Measurements from ENCODE around the gene ATG5. TPM values are rescaled to one million over a fixed set of nuclear protein-coding genes. Genes with fewer than 3 reads are reported as not detected.

ATG5 gene
- total and polyA plus RNA-seq, 11 donors: 8.8 to 23.9 (median 14.3) TPM

DNA sequence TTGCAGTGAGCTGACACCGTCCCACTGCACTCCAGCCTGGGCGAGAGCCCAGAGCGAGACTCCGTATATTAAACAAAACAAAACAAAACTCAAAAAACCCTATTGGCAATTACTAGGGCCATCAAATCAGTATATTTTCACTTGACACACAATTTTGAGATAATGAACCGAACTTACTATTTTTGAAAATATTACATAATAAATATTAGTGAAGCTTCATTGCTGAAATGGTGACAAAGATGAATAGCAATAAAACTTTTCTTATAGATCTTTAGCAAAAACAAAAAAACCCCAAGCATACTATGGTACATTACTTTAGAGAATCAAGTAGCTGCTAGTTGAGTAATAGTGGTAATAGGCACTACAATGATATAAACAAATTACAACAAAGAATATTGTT, 113.0 kb downstream of the ATG5 start:
- no peak for DNase-seq
- TF ChIP-seq, protein P1, sequence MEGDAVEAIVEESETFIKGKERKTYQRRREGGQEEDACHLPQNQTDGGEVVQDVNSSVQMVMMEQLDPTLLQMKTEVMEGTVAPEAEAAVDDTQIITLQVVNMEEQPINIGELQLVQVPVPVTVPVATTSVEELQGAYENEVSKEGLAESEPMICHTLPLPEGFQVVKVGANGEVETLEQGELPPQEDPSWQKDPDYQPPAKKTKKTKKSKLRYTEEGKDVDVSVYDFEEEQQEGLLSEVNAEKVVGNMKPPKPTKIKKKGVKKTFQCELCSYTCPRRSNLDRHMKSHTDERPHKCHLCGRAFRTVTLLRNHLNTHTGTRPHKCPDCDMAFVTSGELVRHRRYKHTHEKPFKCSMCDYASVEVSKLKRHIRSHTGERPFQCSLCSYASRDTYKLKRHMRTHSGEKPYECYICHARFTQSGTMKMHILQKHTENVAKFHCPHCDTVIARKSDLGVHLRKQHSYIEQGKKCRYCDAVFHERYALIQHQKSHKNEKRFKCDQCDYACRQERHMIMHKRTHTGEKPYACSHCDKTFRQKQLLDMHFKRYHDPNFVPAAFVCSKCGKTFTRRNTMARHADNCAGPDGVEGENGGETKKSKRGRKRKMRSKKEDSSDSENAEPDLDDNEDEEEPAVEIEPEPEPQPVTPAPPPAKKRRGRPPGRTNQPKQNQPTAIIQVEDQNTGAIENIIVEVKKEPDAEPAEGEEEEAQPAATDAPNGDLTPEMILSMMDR (IDR thresholded peaks at IDR 0.05): no peak
- no peak for TF ChIP-seq POLR2A (IDR thresholded peaks at IDR 0.05)
- Histone ChIP-seq H3K9me3 (no peaks in the 10 kb centered on the region), H3K36me3 (no peaks in the 10 kb centered on the region), H3K4me3 (no peak overlapping the region), H3K27me3 (no peaks in the 10 kb centered on the region), H3K27ac (no peak overlapping the region), H3K4me1 (no peaks in the 10 kb centered on the region)
- ATAC-seq: no peak
- WGBS, 4 donors: 95 to 98% (median 98%) methylated on average over 5 of the region's 5 CpGs
- intact Hi-C loops (cut with DNase I): no loop called here

DNA sequence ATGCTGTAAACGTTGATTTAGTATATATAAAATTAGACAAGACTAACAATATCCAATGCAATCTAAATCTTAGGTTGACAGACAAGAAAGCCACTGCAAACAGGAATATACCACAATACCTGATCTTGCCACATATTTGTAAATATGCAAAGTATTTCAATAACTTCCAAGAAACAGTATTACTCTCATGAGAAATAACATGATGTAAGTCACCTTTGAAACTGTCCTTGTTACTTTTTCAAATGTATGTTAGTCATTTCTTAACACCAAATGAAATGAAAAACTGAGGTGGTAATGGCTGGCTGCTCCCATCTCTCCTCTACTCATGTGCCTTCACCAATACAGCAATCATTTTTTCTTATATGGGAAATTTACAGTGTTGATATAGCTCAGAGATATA, 118.7 kb downstream of the ATG5 start:
- Histone ChIP-seq H3K27me3 (no peaks in the 10 kb centered on the region), H3K4me3 (no peak overlapping the region), H3K27ac (no peak overlapping the region), H3K4me1 (no peaks in the 10 kb centered on the region), H3K9me3 (no peaks in the 10 kb centered on the region), H3K36me3 (peaks cover 0 to 3% (median 0%) of the 10 kb centered on the region in 9 donors)
- ATAC-seq (no peak), DNase-seq (no peak)
- WGBS, 4 donors: 88 to 94% (median 92%) methylated on average over 1 of the region's 1 CpG
- intact Hi-C loops (cut with DNase I): no loop called here
- TF ChIP-seq, protein P1 (IDR thresholded peaks at IDR 0.05): no peak
- no peak for TF ChIP-seq POLR2A (IDR thresholded peaks at IDR 0.05)

DNA sequence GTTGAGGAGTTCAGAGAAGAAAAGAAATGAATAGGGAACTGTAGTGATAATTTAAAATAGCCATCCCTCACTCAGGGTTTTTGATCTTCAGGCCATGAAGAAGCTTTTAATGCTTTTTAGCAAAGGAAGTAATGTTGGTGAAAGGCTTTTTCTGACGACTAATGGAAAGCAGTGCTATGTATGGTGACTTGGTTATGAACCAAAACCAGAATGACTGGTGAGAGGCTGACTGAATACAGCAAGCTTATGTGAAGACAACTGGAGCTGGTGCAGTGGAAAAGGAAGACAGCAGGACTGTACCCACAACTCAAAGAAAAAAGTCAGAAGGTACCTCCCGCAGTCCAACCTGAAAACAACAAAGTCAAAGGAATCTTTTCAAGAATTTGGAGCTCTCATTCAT, 120.6 kb downstream of the ATG5 start:
- no peak for DNase-seq
- no peaks in the 10 kb centered on the region for H3K4me1 ChIP-seq
- WGBS, 4 donors: 85 to 92% (median 87%) methylated on average over 2 of the region's 2 CpGs
- H3K27me3 ChIP-seq: no peaks in the 10 kb centered on the region
- no peak overlapping the region for H3K27ac ChIP-seq
- ATAC-seq: no peak
- H3K36me3 ChIP-seq: peaks cover 0 to 17% (median 7%) of the 10 kb centered on the region in 9 donors
- H3K9me3 ChIP-seq: no peaks in the 10 kb centered on the region
- H3K4me3 ChIP-seq: no peak overlapping the region
- intact Hi-C loops (cut with DNase I): no loop called here
- no peak for TF ChIP-seq POLR2A (IDR thresholded peaks at IDR 0.05)
- TF ChIP-seq, protein P1 (IDR thresholded peaks at IDR 0.05): no peak

DNA sequence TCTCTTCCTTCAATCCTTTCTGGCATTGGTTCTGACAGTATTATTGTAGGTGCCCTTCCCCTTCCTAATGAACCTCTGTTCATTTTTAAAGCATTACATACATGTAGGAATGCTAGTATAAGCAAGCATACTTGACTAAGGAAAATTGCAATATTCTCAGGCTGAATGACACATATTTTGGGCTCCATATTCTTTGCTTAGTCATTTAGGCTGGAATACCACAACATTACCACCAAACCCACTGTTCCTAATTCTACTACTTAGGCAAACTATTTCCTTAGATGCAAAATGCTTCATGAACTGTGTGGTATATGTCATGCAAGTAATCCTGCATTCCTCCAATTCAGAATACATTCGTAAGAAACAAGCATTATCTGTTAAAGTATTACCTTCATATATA, 125.6 kb downstream of the ATG5 start:
- intact Hi-C loops (cut with DNase I): no loop called here
- 98 to 100% (median 98%) methylated on average over 1 of the region's 1 CpG for WGBS, 4 donors
- TF ChIP-seq, protein P1 (IDR thresholded peaks at IDR 0.05): no peak
- no peak for TF ChIP-seq POLR2A (IDR thresholded peaks at IDR 0.05)
- H3K4me1 ChIP-seq: peaks cover 0 to 19% (median 0%) of the 10 kb centered on the region in 12 donors
- no peak for ATAC-seq
- no peak for DNase-seq
- H3K4me3 ChIP-seq: no peak overlapping the region
- peaks cover 0 to 27% (median 16%) of the 10 kb centered on the region in 9 donors for H3K36me3 ChIP-seq
- H3K27me3 ChIP-seq: no peaks in the 10 kb centered on the region
- no peak overlapping the region for H3K27ac ChIP-seq
- H3K9me3 ChIP-seq: no peaks in the 10 kb centered on the region

All from heart left ventricle (tissue), 16 donors.